KMS-11 (cell line): ENCODE measurements around the gene ENDOU.

ENCODE experiments used
- H2AFZ ChIP-seq: fragments of 200-600 bp; sonication (generic); 2 replicates; pipeline ENCODE4 v1.6.1; 2016; ENCODE audit warnings: antibody characterized with exemption, mixed run types, low read depth
- H3K27ac ChIP-seq: fragments of 200-600 bp; sonication (generic); 2 replicates; pipeline ENCODE4 v1.6.1; 2016; ENCODE audit warnings: mild to moderate bottlenecking, mixed run types
- H3K27me3 ChIP-seq: fragments of 200-600 bp; sonication (generic); 2 replicates; pipeline ENCODE4 v1.6.1; 2017; ENCODE audit warnings: mild to moderate bottlenecking, low read depth, mixed run types, moderate library complexity; ENCODE audit not compliant: insufficient read depth
- H3K36me3 ChIP-seq: fragments of 200-600 bp; sonication (generic); 2 replicates; pipeline ENCODE4 v1.6.1; 2017; ENCODE audit warnings: mild to moderate bottlenecking, mixed run types; ENCODE audit not compliant: insufficient read depth
- H3K4me1 ChIP-seq: fragments of 200-600 bp; sonication (generic); 2 replicates; pipeline ENCODE4 v1.6.1; 2016; ENCODE audit warnings: mild to moderate bottlenecking, low read depth, mixed run types; ENCODE audit not compliant: poor library complexity, severe bottlenecking
- H3K4me2 ChIP-seq: fragments of 200-600 bp; sonication (generic); 2 replicates; pipeline ENCODE4 v1.7.0; 2016; ENCODE audit warnings: mild to moderate bottlenecking, mixed run types
- H3K4me3 ChIP-seq: fragments of 200-600 bp; sonication (generic); IDR thresholded peaks from 2 replicates; pipeline ENCODE4 v1.6.1; 2017; ENCODE audit warnings: low read depth, low read length, mixed read lengths; ENCODE audit not compliant: insufficient read depth
- H3K79me2 ChIP-seq: fragments of 200-600 bp; sonication (generic); 2 replicates; pipeline ENCODE4 v1.6.1; 2016; ENCODE audit warnings: low read depth, mixed run types; ENCODE audit not compliant: insufficient read depth
- H3K9ac ChIP-seq: fragments of 200-600 bp; sonication (generic); 2 replicates; pipeline ENCODE4 v1.6.1; 2016; ENCODE audit warnings: mild to moderate bottlenecking, mixed run types
- H4K20me1 ChIP-seq: fragments of 200-600 bp; sonication (generic); 2 replicates; pipeline ENCODE4 v1.6.1; 2016; ENCODE audit warnings: mild to moderate bottlenecking, mixed run types; ENCODE audit not compliant: insufficient read depth
- TF ChIP-seq, protein P1 (sequence below): fragments of 200-600 bp; sonication (generic); conservative IDR thresholded peaks from 2 replicates; pipeline ENCODE4 v1.6.1; 2017; ENCODE audit warnings: low read depth, mild to moderate bottlenecking, antibody characterized with exemption, low read length, moderate library complexity, mixed read lengths

Gene ENDOU

GRCh38 chr12:47754126-47754525 is 28.8 kb upstream of the ENDOU start:
- H3K4me3 ChIP-seq, result no peak overlapping the region
- peak overlapping the region; percentile 24; the same call in 1 of the 2 replicates for H2AFZ ChIP-seq

GRCh38 chr12:47753021-47754001 is 28.0 kb upstream of the ENDOU start:
- peak overlapping the region; percentile 13; the same call in 1 of the 2 replicates for H2AFZ ChIP-seq
- H3K27ac ChIP-seq, result peak overlapping the region; percentile 71
- TF ChIP-seq, protein P1, sequence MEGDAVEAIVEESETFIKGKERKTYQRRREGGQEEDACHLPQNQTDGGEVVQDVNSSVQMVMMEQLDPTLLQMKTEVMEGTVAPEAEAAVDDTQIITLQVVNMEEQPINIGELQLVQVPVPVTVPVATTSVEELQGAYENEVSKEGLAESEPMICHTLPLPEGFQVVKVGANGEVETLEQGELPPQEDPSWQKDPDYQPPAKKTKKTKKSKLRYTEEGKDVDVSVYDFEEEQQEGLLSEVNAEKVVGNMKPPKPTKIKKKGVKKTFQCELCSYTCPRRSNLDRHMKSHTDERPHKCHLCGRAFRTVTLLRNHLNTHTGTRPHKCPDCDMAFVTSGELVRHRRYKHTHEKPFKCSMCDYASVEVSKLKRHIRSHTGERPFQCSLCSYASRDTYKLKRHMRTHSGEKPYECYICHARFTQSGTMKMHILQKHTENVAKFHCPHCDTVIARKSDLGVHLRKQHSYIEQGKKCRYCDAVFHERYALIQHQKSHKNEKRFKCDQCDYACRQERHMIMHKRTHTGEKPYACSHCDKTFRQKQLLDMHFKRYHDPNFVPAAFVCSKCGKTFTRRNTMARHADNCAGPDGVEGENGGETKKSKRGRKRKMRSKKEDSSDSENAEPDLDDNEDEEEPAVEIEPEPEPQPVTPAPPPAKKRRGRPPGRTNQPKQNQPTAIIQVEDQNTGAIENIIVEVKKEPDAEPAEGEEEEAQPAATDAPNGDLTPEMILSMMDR, result no peak
- no peaks in the 10 kb centered on the region for H3K27me3 ChIP-seq
- H3K4me2 ChIP-seq, result peak overlapping the region; percentile 40
- no peaks in the 10 kb centered on the region for H3K79me2 ChIP-seq
- H3K36me3 ChIP-seq, result no peaks in the 10 kb centered on the region
- no peak overlapping the region for H3K4me3 ChIP-seq
- H4K20me1 ChIP-seq, result no peaks in the 10 kb centered on the region
- H3K4me1 ChIP-seq, result peaks cover 63% of the 10 kb centered on the region
- H3K9ac ChIP-seq, result peak overlapping the region; percentile 25; the same call in 1 of the 2 replicates

More at GRCh38 chr12:47754126-47754525, 28.8 kb upstream of the ENDOU start:
- Histone ChIP-seq H3K9ac (peak overlapping the region; percentile 25; the same call in 1 of the 2 replicates), H3K36me3 (no peaks in the 10 kb centered on the region), H3K27ac (peak overlapping the region; percentile 71), H3K79me2 (no peaks in the 10 kb centered on the region), H4K20me1 (no peaks in the 10 kb centered on the region), H3K4me2 (peak overlapping the region; percentile 40), H3K4me1 (peaks cover 67% of the 10 kb centered on the region), H3K27me3 (no peaks in the 10 kb centered on the region)
- TF ChIP-seq, protein P1, result no peak

DNA sequence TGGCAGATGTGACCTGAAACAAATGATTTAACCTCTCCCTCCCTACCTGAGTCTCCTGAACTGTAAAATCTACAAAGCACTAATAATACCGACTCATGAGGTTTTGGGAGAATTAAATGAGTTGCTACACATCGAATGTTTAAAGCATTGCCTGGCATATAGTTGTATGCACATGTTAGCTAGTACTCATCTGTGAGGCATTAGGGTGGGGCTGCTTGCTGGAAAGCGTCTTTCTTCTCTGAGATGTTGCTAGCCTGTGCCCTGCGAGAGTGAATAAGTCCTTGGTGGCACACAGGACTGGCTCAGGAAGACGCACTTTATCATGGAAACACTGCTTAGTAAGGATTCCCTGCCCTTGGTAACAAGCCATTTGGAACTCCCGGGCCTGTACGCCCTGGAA is 27.3 kb upstream of the ENDOU start:
- no peak overlapping the region for H3K4me3 ChIP-seq

DNA sequence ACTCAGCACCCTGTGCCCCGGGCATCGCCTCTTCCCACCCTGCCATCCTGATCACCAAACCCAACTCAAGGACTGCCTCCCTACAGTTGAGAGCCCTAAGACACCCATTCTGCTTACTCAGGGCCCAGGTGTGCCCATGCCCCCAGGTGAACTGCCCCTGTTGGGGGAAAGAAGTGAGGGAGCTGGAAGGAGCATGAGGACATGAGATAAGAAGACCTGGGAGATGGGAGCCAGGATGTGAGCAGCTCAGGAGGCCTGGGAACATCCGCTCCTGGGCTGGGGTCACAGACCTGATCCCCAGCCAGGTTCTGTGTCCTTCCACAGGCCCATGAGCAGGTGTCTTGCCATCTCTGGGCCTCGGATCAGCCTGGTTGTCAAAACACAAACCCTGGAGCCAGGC is 26.8 kb upstream of the ENDOU start:
- peaks cover 57% of the 10 kb centered on the region for H3K4me1 ChIP-seq
- no peaks in the 10 kb centered on the region for H4K20me1 ChIP-seq
- no peak overlapping the region for H3K9ac ChIP-seq
- no peak overlapping the region for H2AFZ ChIP-seq
- H3K27me3 ChIP-seq, result no peaks in the 10 kb centered on the region
- H3K4me2 ChIP-seq, result no peak overlapping the region
- H3K4me3 ChIP-seq, result no peak overlapping the region
- no peaks in the 10 kb centered on the region for H3K36me3 ChIP-seq
- no peaks in the 10 kb centered on the region for H3K79me2 ChIP-seq
- H3K27ac ChIP-seq, result no peak overlapping the region
- TF ChIP-seq, protein P1, result no peak

More for the DNA sequence above, 27.3 kb upstream of the ENDOU start:
- TF ChIP-seq, protein P1, result no peak
- H3K4me2 ChIP-seq, result no peak overlapping the region; the same call in 1 of the 2 replicates
- no peaks in the 10 kb centered on the region for H3K79me2 ChIP-seq
- H2AFZ ChIP-seq, result no peak overlapping the region
- no peaks in the 10 kb centered on the region for H4K20me1 ChIP-seq
- H3K36me3 ChIP-seq, result no peaks in the 10 kb centered on the region
- H3K27ac ChIP-seq, result no peak overlapping the region
- no peak overlapping the region for H3K9ac ChIP-seq
- H3K4me1 ChIP-seq, result peaks cover 57% of the 10 kb centered on the region
- H3K27me3 ChIP-seq, result no peaks in the 10 kb centered on the region
